K562 (cell line): ENCODE measurements around the gene EFNA1. TPM values are rescaled to one million over a fixed set of nuclear protein-coding genes. Genes with fewer than 3 reads are reported as not detected.
A peak's percentile ranks its signal among the peaks of the same experiment; 100 is the strongest.

Experiments used
- ATAC-seq: fragments of 200-7000 bp; cut with Tn5 transposase; 3 replicates; pipeline ENCODE4 v1.9.1; 2020; ENCODE audit warnings: moderate library complexity
- BruUV-seq: library from RNA; stranded (reverse); fragments of 400-500 nt; replicated peaks from 2 replicates; lab custom pipeline; 2021; lab: Mats Ljungman, UMichigan
- CTCF ChIA-PET: fragments of 300-600 bp; formaldehyde crosslinking; extraction: SDS; loops from one replicate; lab custom pipeline; 2021; ENCODE audit warnings: low intra/inter-chr PET ratio; lab: Yijun Ruan, JAX
- POLR2A ChIA-PET: fragments of 300-600, 350-650 bp; sonication (Branson Sonifier 250); formaldehyde crosslinking; extraction: SDS; loops from one replicate; lab custom pipeline; 2021; ENCODE audit warnings: antibody characterized with exemption, inconsistent platforms; lab: Yijun Ruan, JAX
- DNase-seq, 4 experiments: peaks; one replicate each; pipeline versions ENCODE4 v3.0.0 to v3.0.0-alpha.2; 2011 to 2018; ENCODE audit warnings: low spot score in 3 of 4, mixed read lengths in 3 of 4; ENCODE audit errors: extremely low read depth in 1 of 4
- FAIRE-seq: peaks from 2 replicates; lab custom pipeline; 2011; peaks lifted over from hg19 to GRCh38; lab: Jason Lieb, UNC
- H2AFZ ChIP-seq: 2 replicates; pipeline ENCODE4 v1.6.0; 2011; ENCODE audit warnings: low read depth, low read length, control low read depth, inconsistent platforms
- H3K27ac ChIP-seq: fragments of 200-600 bp; 3 replicates; pipeline ENCODE4 v1.8.0; 2011; ENCODE audit warnings: low read depth, mild to moderate bottlenecking, control low read depth, inconsistent platforms, low read length, moderate library complexity, mixed read lengths; ENCODE audit errors: extremely low read depth
- H3K27me3 ChIP-seq, 2 experiments: fragments of 300-600 bp in 1 of 2; 2 replicates in 1 of 2; 3 replicates in 1 of 2; pipeline versions ENCODE4 v1.6.0 to v1.8.0; 2011; ENCODE audit warnings: inconsistent platforms in 2 of 2, low read length in 2 of 2, mild to moderate bottlenecking in 1 of 2, mixed read lengths in 1 of 2, moderate library complexity in 1 of 2; ENCODE audit not compliant: control insufficient read depth in 2 of 2, insufficient read depth in 2 of 2
- H3K36me3 ChIP-seq: fragments of 300-600 bp; 3 replicates; pipeline ENCODE4 v1.8.0; 2011; ENCODE audit warnings: mild to moderate bottlenecking, low read length, inconsistent platforms; ENCODE audit not compliant: control insufficient read depth, insufficient read depth
- H3K4me1 ChIP-seq, 2 experiments: fragments of 200-600 bp in 1 of 2; replicated peaks in 1 of 2; 2 replicates in 1 of 2; 3 replicates in 1 of 2; pipeline versions ENCODE4 v1.5.1 to v1.8.0; 2011; ENCODE audit warnings: inconsistent platforms in 2 of 2, low read length in 2 of 2, mild to moderate bottlenecking in 1 of 2, mixed read lengths in 1 of 2, moderate library complexity in 1 of 2; ENCODE audit not compliant: control insufficient read depth in 2 of 2, insufficient read depth in 2 of 2
- H3K4me2 ChIP-seq: 2 replicates; pipeline ENCODE4 v1.6.1; 2011; ENCODE audit warnings: low read length, control low read depth, inconsistent platforms, mixed read lengths; ENCODE audit not compliant: insufficient read depth
- H3K4me3 ChIP-seq: fragments of 200-600 bp; sonication (generic), shearing (Covaris generic); 2 replicates; pipeline ENCODE4 v1.5.1; 2016; ENCODE audit warnings: control low read depth, inconsistent platforms
- H3K79me2 ChIP-seq: fragments of 200-600 bp; 3 replicates; pipeline ENCODE4 v1.8.0; 2011; ENCODE audit warnings: low read length, inconsistent platforms; ENCODE audit not compliant: control insufficient read depth, insufficient read depth
- H3K9ac ChIP-seq, 2 experiments: 2 replicates each; pipeline versions ENCODE4 v1.6.0 to v1.6.1; 2011; ENCODE audit warnings: low read depth in 2 of 2, low read length in 2 of 2, control low read depth in 1 of 2, inconsistent platforms in 1 of 2, mild to moderate bottlenecking in 1 of 2, mixed read lengths in 1 of 2; ENCODE audit not compliant: insufficient read depth in 1 of 2
- H3K9me1 ChIP-seq: one replicate; pipeline ENCODE4 v1.6.0; 2011; ENCODE audit warnings: inconsistent platforms, mild to moderate bottlenecking, low read length, moderate library complexity; ENCODE audit not compliant: control insufficient read depth, insufficient read depth
- H3K9me3 ChIP-seq: replicated peaks from 2 replicates; pipeline ENCODE4 v1.5.1; 2011; ENCODE audit warnings: low read depth, low read length, inconsistent platforms; ENCODE audit not compliant: control insufficient read depth, insufficient read depth
- H4K20me1 ChIP-seq: replicated peaks from 2 replicates; pipeline ENCODE4 v1.6.1; 2011; ENCODE audit warnings: low read length, inconsistent platforms, mixed read lengths; ENCODE audit not compliant: control insufficient read depth, insufficient read depth
- ATF3 ChIP-seq, 2 experiments: fragments of 450-650 bp in 1 of 2; sonication (generic) in 1 of 2; formaldehyde crosslinking in 1 of 2; IDR thresholded peaks in 1 of 2; conservative IDR thresholded peaks in 1 of 2; 2 replicates each; pipeline versions ENCODE4 v1.6.1 to v1.8.1; 2016 to 2023; ENCODE audit warnings: mild to moderate bottlenecking in 2 of 2, moderate library complexity in 2 of 2, inconsistent platforms in 1 of 2, missing genetic modification reagents in 1 of 2
- C11orf30 ChIP-seq: fragments of 450-650 bp; IDR thresholded peaks from 2 replicates; pipeline ENCODE4 v1.6.1; 2016; ENCODE audit warnings: low read depth, mild to moderate bottlenecking
- FOSL1 ChIP-seq: fragments of 200-800 bp; sonication (Bioruptor generic); conservative IDR thresholded peaks from 2 replicates; pipeline ENCODE4 v1.6.1; 2016; ENCODE audit warnings: missing genetic modification characterization, missing compliant biosample characterization
- MAX ChIP-seq: sonication (generic); formaldehyde crosslinking; IDR thresholded peaks from 2 replicates; pipeline ENCODE4 v1.9.0; 2022; ENCODE audit warnings: mild to moderate bottlenecking, missing genetic modification reagents
- MIER1 ChIP-seq: fragments of 450-650 bp; IDR thresholded peaks from 2 replicates; pipeline ENCODE4 v1.6.1; 2016; ENCODE audit warnings: antibody characterized with exemption, mild to moderate bottlenecking, low read depth
- PBX2 ChIP-seq, 2 experiments: IDR thresholded peaks in 1 of 2; conservative IDR thresholded peaks in 1 of 2; 2 replicates each; pipeline ENCODE4 v1.6.1; 2016; ENCODE audit warnings: low read depth in 2 of 2, mild to moderate bottlenecking in 1 of 2, missing compliant biosample characterization in 1 of 2, missing genetic modification characterization in 1 of 2, moderate library complexity in 1 of 2
- PPARD ChIP-seq: fragments of 250-450 bp; sonication (Bioruptor Pico); IDR thresholded peaks from 2 replicates; pipeline ENCODE4 v1.8.0; 2022; ENCODE audit warnings: inconsistent platforms, mild to moderate bottlenecking, moderate library complexity
- RHOXF2B ChIP-seq: fragments of 250-450 bp; sonication (Bioruptor Pico); conservative IDR thresholded peaks from 2 replicates; pipeline ENCODE4 v1.5.1; 2021
- SRF ChIP-seq, 2 experiments: fragments of 250-450, 450-650 bp in 1 of 2; sonication (Bioruptor Pico) in 1 of 2; sonication (generic) in 1 of 2; formaldehyde crosslinking; IDR thresholded peaks; 2 replicates each; pipeline versions ENCODE4 v1.5.0 to v1.5.1; 2020 to 2022; ENCODE audit warnings: mild to moderate bottlenecking in 1 of 2, missing genetic modification reagents in 1 of 2
- USF2 ChIP-seq: sonication (generic); formaldehyde crosslinking; IDR thresholded peaks from 2 replicates; pipeline ENCODE4 v1.5.0; 2020; ENCODE audit warnings: missing genetic modification reagents
- VEZF1 ChIP-seq: fragments of 200-800 bp; sonication (Bioruptor generic); IDR thresholded peaks from 2 replicates; pipeline ENCODE4 v1.6.1; 2017; ENCODE audit warnings: missing genetic modification characterization, missing compliant biosample characterization
- ZNF175 ChIP-seq: fragments of 200-800 bp; sonication (Bioruptor generic); IDR thresholded peaks from 2 replicates; pipeline ENCODE4 v1.6.1; 2016; ENCODE audit warnings: low read depth, mild to moderate bottlenecking, missing genetic modification characterization, missing compliant biosample characterization
- WGBS: fragments of 100-300 bp; shearing (Covaris generic); methylation state at CpG from one replicate; pipeline ENCODE4 v1.1.6; 2016; ENCODE audit warnings: low coverage, mixed read lengths; ENCODE audit not compliant: insufficient coverage; ENCODE audit errors: missing lambda C conversion rate; 5-methylcytosine and 5-hydroxymethylcytosine counted together
- in situ Hi-C: fragments of 300-500 bp; cut with MboI; formaldehyde crosslinking; loops from 4 replicates; pipeline ENCODE4 v1.15.0; 2018; ENCODE audit warnings: inconsistent platforms, mixed read lengths
- intact Hi-C: fragments of 100-400 bp; cut with micrococcal nuclease; formaldehyde crosslinking; loops from 2 replicates; pipeline ENCODE4 v1.14.2; 2022
- polyA plus RNA-seq, 8 experiments: library from polyadenylated mRNA; depleted of rRNA in 4 of 8; stranded (reverse) in 5 of 8; unstranded in 3 of 8; fragments of >200 nt; fragmentation: Nextera tagmentation in 2 of 8; fragmentation: Illumina TruSeq in 1 of 8; extraction: Ambion mirVana in 2 of 8; extraction: Trizol in 1 of 8; gene quantifications; 2 replicates each; pipeline versions ENCODE4 v1.2.1 to v1.2.3, GENCODE V29; 2011 to 2014; ENCODE audit warnings: inconsistent platforms in 1 of 8, missing spikeins in 1 of 8
- total RNA-seq, 7 experiments: library from RNA; depleted of rRNA in 6 of 7; stranded (reverse); fragments of >200 nt in 6 of 7; fragmentation: Illumina TruSeq in 2 of 7; extraction: Trizol in 2 of 7; gene quantifications; 2 replicates each; pipeline versions ENCODE4 v1.2.1 to v1.2.3, GENCODE V29; 2011 to 2021; ENCODE audit warnings: low replicate concordance in 1 of 7

Gene EFNA1
- total and polyA plus RNA-seq, 9 of the 15 experiments (the other 6 are each of a cell fraction or from before 2014, with no cell fraction given) = 2.1 to 9.3 (median 3.0) TPM

- BruUV-seq = no TSS peak
- POLR2A ChIA-PET = interaction anchor here (0.6 to 1.0 kb wide), 3 partner anchors 16 to 107 kb away, joined by 3 read pairs; no protein-coding TSS in a partner anchor
- H3K4me1 ChIP-seq = peaks cover 43 to 81% of the 10 kb centered on the region in 2 experiments
- DNase-seq (peak; percentile 63 to 72 (median 68)), ATAC-seq (peak; percentile 5), FAIRE-seq (no peak)
- CTCF ChIA-PET = interaction anchor here (0.9 to 9.0 kb wide), 2 partner anchors 18 to 77 kb away, joined by 3 to 153 read pairs; partner anchors contain the start of gene EFNA4
- peak overlapping the region; percentile 8 to 88 for H3K9ac ChIP-seq
- in situ Hi-C loops (no loop called here), intact Hi-C loops (loop anchor here (5.0 kb wide), 2 partner anchors 33 to 118 kb away; partner anchors contain the start of gene PYGO2)
- peaks cover 5% of the 10 kb centered on the region; the same call in 2 of the 3 replicates for H3K79me2 ChIP-seq
- WGBS = 8% methylated on average over 24 of the region's 71 CpGs
- H4K20me1 ChIP-seq = peaks cover 26% of the 10 kb centered on the region
- H3K9me1 ChIP-seq = peaks cover 6% of the 10 kb centered on the region
- peaks cover 3 to 8% of the 10 kb centered on the region in 2 experiments; a peak in 2 of 5 replicates for H3K27me3 ChIP-seq
- H2AFZ ChIP-seq = no peak overlapping the region
- H3K9me3 ChIP-seq = no peaks in the 10 kb centered on the region
- H3K36me3 ChIP-seq = no peaks in the 10 kb centered on the region
- H3K27ac ChIP-seq = no peak overlapping the region
- peak overlapping the region; percentile 66 for H3K4me2 ChIP-seq
- H3K4me3 ChIP-seq = peak overlapping the region; percentile 51
- TF ChIP-seq SRF (CRISPR knock-in tag; IDR thresholded peaks at IDR 0.05) (no peak), FOSL1 (tag) (no peak), C11orf30 (no peak), USF2 (CRISPR knock-in tag) (peak; percentile 93), VEZF1 (CRISPR knock-in tag) (peak; percentile 64), PBX2 (CRISPR knock-in tag; IDR thresholded peaks at IDR 0.05; ENCODE audit: low read depth) (no peak), PBX2 (tag; conservative IDR thresholded peaks at IDR 0.05; ENCODE audit: low read depth) (peak; percentile 61; the same call in 1 of the 2 replicates), PPARD (CRISPR knock-in tag) (no peak), ZNF175 (CRISPR knock-in tag) (no peak), MAX (CRISPR knock-in tag) (peak; percentile 72), MIER1 (no peak), ATF3 (IDR thresholded peaks at IDR 0.05) (no peak), ATF3 (CRISPR knock-in tag; conservative IDR thresholded peaks at IDR 0.05) (no peak), RHOXF2B (CRISPR knock-in tag) (no peak)
Observed at GRCh38 chr1:155080312-155081228, 47.1 kb upstream of the EFNA1 start.
